ENCODE results near the gene SLC37A1.

Gene SLC37A1

DNA sequence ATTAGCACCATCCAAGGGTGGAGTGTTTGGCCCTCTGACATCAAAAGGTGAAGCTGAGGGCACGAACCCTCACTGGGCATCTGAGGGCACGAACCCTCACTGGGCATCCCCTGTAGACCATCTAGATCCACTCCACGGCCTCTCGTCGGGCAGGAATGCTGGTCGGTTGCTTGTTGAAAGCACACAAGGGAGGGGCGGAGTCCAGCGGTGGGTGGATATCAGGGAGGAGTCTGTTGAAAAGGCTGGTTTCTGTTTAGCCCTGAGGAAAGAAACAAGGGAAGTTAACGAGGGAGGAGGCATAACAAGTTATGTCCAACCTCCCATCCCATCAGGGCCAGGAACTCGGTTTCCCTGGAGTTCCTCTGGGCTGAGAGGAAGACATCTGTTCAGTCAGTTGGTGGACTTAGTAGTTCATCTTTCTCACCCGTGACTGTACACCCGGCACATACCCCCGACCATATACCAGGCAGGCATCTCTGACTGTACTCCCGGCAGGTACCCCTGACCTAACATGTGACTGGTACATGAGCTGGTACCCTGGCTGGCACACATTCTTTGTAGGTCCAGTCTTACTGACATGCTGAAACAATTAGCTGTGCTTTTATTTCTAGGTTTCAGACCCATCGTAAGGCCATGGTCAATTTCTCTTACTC, 107.6 kb downstream of the SLC37A1 start:
- TF ChIP-seq, protein P1, sequence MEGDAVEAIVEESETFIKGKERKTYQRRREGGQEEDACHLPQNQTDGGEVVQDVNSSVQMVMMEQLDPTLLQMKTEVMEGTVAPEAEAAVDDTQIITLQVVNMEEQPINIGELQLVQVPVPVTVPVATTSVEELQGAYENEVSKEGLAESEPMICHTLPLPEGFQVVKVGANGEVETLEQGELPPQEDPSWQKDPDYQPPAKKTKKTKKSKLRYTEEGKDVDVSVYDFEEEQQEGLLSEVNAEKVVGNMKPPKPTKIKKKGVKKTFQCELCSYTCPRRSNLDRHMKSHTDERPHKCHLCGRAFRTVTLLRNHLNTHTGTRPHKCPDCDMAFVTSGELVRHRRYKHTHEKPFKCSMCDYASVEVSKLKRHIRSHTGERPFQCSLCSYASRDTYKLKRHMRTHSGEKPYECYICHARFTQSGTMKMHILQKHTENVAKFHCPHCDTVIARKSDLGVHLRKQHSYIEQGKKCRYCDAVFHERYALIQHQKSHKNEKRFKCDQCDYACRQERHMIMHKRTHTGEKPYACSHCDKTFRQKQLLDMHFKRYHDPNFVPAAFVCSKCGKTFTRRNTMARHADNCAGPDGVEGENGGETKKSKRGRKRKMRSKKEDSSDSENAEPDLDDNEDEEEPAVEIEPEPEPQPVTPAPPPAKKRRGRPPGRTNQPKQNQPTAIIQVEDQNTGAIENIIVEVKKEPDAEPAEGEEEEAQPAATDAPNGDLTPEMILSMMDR (IDR thresholded peaks at IDR 0.05; ENCODE audit: insufficient read depth, low read length, poor library complexity, severe bottlenecking): no peak
- Histone ChIP-seq H3K4me3 (replicated peaks; ENCODE audit: low read depth, low read length) (no peak overlapping the region), H3K36me3 (ENCODE audit: control insufficient read depth, insufficient read depth, low read length) (no peaks in the 10 kb centered on the region), H3K27me3 (replicated peaks; ENCODE audit: control insufficient read depth, insufficient read depth, low read length) (no peaks in the 10 kb centered on the region; the same call in none of the 2 replicates)
- DNase-seq (ENCODE audit: extremely low read depth, insufficient read length): no peak

DNA sequence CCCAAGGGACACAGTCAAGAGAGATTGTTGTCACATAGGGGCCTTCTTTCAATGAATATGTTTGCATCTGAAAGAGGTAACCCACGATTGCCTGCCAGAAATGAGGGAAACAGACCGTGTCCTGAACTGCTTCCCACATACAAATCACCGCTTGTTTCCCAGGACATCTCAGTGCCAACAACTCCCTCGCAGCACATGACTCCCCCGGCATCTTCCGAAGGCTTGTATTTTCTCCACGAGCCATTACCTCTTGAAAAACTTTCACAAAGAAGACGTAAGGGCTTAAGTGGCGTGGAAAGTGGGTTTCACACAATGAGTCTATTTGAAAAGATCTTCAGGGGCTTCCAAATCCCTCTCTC, 108.1 kb downstream of the SLC37A1 start:
- Histone ChIP-seq H3K36me3 (ENCODE audit: control insufficient read depth, insufficient read depth, low read length) (no peaks in the 10 kb centered on the region), H3K27me3 (replicated peaks; ENCODE audit: control insufficient read depth, insufficient read depth, low read length) (no peaks in the 10 kb centered on the region; the same call in none of the 2 replicates), H3K4me3 (replicated peaks; ENCODE audit: low read depth, low read length) (no peak overlapping the region)
- no peak for DNase-seq (ENCODE audit: extremely low read depth, insufficient read length)
- TF ChIP-seq, protein P1 (IDR thresholded peaks at IDR 0.05; ENCODE audit: insufficient read depth, low read length, poor library complexity, severe bottlenecking): no peak

DNA sequence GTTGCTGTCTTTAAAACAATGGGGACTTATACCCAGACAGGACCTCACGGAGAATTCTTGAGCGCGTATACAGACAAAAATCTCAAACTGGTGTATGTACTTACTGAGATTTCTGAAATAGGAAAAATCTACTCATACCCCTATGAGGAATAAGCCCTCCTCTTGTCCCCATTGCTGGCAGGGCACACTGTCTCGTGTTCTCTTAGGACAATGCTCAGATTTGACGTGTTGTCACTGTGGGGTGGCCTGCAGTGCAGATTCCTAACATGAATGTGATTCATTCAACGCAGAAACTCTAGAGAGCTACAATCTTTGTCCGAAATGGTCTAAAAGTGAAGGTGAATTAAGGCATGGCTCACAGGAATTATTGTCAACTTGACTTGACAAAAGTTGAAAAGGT, 108.6 kb downstream of the SLC37A1 start:
- DNase-seq (ENCODE audit: extremely low read depth, insufficient read length): no peak
- no peaks in the 10 kb centered on the region; the same call in none of the 2 replicates for H3K27me3 ChIP-seq (replicated peaks; ENCODE audit: control insufficient read depth, insufficient read depth, low read length)
- no peak overlapping the region for H3K4me3 ChIP-seq (replicated peaks; ENCODE audit: low read depth, low read length)
- H3K36me3 ChIP-seq (ENCODE audit: control insufficient read depth, insufficient read depth, low read length): no peaks in the 10 kb centered on the region
- TF ChIP-seq, protein P1 (IDR thresholded peaks at IDR 0.05; ENCODE audit: insufficient read depth, low read length, poor library complexity, severe bottlenecking): no peak

DNA sequence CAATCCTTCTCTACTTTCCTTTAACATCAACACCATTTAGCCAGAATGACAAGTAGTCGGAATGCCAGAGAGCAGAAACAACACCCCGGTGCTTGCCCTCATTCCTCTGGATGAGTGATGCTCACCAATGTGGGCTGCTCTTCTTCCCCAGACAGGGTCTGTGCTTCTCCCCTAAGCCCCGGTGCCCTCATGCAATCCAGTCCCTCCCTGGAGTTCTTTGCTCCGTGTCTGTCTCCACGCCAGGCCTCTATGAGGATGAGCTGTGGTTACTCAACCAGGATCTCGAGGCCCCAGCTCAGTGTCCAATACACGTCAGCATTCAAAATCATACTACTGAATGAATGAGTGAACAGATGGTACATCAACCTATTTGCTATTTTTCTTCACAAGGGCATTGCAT, 110.0 kb downstream of the SLC37A1 start:
- TF ChIP-seq, protein P1 (IDR thresholded peaks at IDR 0.05; ENCODE audit: insufficient read depth, low read length, poor library complexity, severe bottlenecking): no peak
- Histone ChIP-seq H3K36me3 (ENCODE audit: control insufficient read depth, insufficient read depth, low read length) (no peaks in the 10 kb centered on the region), H3K4me3 (replicated peaks; ENCODE audit: low read depth, low read length) (no peak overlapping the region), H3K27me3 (replicated peaks; ENCODE audit: control insufficient read depth, insufficient read depth, low read length) (no peaks in the 10 kb centered on the region; the same call in none of the 2 replicates)
- no peak for DNase-seq (ENCODE audit: extremely low read depth, insufficient read length)

DNA sequence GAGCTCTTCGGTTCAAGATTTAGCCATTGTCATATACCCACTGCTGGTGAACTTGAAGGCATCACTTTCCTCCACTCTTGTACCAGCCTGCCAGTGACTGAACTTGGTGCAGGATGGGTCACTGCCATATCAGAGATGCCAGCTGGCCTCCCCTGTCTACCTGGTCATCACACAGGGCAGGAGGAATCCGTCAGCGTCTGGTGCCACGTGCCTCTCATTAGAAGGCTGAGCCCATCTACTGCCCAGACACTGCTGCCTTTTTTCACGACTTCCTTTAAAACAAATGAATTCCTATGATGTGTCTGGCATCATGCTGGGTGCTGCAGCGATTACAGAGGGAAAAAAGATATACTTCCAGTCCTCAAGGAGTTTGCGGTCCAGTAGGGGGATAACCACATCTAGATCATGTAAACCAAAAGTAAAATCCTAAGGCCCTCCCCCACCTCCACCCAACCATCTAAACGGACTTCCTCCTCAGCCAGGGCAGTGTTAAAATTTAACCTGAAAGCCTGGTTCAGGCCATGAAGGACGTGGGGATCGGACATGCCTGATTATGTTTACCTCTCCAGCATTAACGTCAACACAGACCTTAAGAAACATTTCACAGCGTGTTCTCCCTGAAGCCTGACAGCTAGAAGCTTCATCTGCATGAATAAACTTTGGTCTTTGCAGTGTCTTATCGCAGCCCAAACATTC, 110.6 kb downstream of the SLC37A1 start:
- TF ChIP-seq, protein P1 (IDR thresholded peaks at IDR 0.05; ENCODE audit: insufficient read depth, low read length, poor library complexity, severe bottlenecking): no peak
- Histone ChIP-seq H3K36me3 (ENCODE audit: control insufficient read depth, insufficient read depth, low read length) (no peaks in the 10 kb centered on the region), H3K4me3 (replicated peaks; ENCODE audit: low read depth, low read length) (no peak overlapping the region), H3K27me3 (replicated peaks; ENCODE audit: control insufficient read depth, insufficient read depth, low read length) (no peaks in the 10 kb centered on the region; the same call in none of the 2 replicates)
- DNase-seq (ENCODE audit: extremely low read depth, insufficient read length): no peak

Measured in GM06990 (cell line).